ENCODE data around the gene SYNRG. TPM values are rescaled to one million over a fixed set of nuclear protein-coding genes. Genes with fewer than 3 reads are reported as not detected.

The SYNRG gene, protein sequence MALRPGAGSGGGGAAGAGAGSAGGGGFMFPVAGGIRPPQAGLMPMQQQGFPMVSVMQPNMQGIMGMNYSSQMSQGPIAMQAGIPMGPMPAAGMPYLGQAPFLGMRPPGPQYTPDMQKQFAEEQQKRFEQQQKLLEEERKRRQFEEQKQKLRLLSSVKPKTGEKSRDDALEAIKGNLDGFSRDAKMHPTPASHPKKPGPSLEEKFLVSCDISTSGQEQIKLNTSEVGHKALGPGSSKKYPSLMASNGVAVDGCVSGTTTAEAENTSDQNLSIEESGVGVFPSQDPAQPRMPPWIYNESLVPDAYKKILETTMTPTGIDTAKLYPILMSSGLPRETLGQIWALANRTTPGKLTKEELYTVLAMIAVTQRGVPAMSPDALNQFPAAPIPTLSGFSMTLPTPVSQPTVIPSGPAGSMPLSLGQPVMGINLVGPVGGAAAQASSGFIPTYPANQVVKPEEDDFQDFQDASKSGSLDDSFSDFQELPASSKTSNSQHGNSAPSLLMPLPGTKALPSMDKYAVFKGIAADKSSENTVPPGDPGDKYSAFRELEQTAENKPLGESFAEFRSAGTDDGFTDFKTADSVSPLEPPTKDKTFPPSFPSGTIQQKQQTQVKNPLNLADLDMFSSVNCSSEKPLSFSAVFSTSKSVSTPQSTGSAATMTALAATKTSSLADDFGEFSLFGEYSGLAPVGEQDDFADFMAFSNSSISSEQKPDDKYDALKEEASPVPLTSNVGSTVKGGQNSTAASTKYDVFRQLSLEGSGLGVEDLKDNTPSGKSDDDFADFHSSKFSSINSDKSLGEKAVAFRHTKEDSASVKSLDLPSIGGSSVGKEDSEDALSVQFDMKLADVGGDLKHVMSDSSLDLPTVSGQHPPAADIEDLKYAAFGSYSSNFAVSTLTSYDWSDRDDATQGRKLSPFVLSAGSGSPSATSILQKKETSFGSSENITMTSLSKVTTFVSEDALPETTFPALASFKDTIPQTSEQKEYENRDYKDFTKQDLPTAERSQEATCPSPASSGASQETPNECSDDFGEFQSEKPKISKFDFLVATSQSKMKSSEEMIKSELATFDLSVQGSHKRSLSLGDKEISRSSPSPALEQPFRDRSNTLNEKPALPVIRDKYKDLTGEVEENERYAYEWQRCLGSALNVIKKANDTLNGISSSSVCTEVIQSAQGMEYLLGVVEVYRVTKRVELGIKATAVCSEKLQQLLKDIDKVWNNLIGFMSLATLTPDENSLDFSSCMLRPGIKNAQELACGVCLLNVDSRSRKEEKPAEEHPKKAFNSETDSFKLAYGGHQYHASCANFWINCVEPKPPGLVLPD (N-terminal part only)
- polyA plus RNA-seq: 8.9 and 10.9 TPM in 2 replicates

DNA sequence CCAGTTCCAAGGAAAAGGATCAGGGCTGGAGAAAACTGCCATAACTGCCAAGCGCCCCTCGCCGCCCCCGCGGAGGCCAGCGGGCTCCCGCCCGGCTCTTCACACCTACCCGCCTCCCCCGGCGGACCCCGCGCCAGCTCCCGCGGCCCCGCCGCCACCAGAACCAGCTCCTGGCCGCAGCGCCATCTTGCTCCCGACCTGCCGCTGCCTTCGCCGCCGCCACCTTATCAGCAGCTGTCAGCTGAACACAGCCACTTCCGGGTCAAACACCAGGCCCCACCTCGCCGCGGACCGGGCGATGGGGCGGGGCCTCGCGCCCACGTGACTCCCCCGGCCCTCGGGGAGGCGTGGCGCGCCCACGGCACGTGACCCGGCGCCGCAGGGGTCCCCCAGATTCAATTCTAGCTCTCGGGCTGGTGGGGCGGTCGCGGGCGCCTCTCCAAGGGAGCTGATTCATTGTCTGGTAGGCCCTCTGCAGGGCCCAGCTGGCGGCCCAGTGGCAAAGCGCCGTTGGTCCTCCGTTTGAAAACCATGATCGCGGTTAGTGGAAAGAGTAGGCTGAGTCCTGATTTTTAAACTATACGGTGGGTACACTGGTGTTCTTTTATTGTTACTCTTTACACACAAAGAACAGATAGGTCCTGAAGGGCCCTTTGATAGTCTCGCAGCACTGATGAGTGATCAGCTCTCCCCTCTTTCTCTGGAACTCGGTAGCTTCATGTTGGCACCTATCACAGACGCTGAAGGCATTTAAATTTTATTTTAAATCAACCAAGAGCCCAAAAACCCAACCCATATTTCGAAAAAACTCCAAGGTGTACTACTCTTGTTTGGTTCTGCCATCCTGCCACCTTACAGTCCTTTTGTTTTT is at the start of gene SYNRG:
SYNRG (minus strand) TSS at position 249 of the 871 bp plus-strand sequence; CDS start at position 186, 63 bp downstream.

DNA sequence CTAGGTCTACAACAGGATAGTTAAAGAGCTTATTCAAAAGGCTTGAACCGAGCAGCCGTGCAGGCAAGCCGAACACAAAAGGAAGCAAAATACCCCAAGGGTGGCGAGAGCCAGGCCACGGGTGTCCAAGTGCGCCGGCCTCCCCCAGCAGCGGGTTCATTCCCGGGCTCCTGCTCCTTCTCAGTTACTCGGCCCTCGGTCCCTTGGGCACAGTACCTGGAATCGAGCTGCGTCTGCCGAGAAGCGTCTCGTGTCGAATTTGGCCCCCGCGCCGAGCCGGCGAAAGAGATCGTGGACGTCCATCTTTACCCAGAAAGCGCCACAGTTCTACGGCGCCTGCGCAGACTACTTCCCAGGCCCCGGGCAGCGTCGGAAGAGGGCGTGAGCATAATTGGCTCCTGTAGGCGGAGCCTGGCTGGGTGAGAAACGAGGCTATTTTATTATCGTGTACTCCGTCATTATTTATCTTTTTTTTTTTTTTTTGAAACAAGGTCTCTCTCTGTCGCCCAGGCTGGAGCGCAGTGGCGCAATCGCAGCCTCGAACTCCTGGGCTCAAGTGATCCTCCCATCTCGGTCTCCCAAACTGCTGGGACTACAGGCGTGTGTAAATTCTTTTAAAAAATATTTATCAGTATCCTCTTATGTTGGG is 34.0 kb upstream of the SYNRG start, which contains the start of gene DDX52:
DDX52 (minus strand) TSS at position 329 of the 649 bp plus-strand sequence; CDS start at position 303, 26 bp downstream.

DNA sequence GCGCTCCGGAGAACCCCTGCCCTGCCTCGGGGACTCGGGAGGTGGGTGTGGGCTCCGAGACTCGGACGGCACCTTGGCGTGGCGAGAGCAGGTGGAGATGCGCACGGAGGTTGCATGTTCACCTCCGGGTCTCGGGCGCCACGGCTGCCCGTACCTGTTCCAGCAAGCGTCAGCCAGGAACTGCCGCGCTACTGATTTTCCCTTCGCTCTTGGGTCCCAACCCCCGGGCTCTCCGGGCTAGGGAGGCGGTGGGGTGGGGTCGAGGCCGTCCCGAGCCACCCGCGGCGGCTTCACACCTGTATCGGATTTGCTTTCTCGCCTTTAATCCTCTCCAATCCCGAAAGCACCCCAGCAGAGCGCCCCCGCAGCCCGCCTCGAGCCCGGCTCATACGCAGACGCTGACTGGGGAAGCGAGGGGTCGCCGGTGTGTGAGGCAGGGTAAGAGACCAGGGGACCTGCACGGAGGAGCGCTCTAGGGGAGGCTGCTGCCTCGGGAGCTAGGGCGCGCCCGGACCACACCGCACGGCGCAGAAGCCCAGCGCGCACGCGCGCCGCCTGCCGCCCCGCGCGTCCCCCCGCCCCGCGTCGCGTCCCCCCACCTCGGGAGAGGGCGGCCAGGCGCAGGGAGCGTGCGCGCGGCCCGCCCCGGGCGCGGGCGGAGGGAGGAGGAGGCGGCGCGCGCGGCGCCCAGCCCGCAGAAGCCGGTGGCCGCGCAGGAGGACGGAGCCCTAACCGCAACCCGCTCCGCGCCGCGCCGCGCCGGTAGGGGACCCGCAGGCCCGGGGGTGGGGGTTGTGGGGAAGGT is 119.8 kb downstream of the SYNRG start, which contains the start of gene DUSP14:
DUSP14 (plus strand) TSS at position 695 of the 805 bp plus-strand sequence. CDS start 22,382 bp downstream, outside the sequence.

Other genes with a start within 250 kb of the SYNRG start
- not detected in 2 replicates for gene C17orf78, start 233.4 kb downstream of the SYNRG start, polyA plus RNA-seq
- gene ACACA, start 202.6 kb downstream of the SYNRG start, polyA plus RNA-seq: 21.9 and 22.1 TPM in 2 replicates
- gene TADA2A, start 202.5 kb downstream of the SYNRG start, polyA plus RNA-seq: 11.6 and 26.3 TPM in 2 replicates
- 6.6 and 9.3 TPM in 2 replicates for gene DUSP14, start 119.5 kb downstream of the SYNRG start, polyA plus RNA-seq
- gene DDX52, start 34.0 kb upstream of the SYNRG start, polyA plus RNA-seq: 23.0 and 27.5 TPM in 2 replicates
- gene HNF1B, start 135.6 kb upstream of the SYNRG start, polyA plus RNA-seq: not detected in 2 replicates